Gastrocnemius medialis (tissue), 4 donors: ENCODE results near the gene COMP. TPM values are rescaled to one million over a fixed set of nuclear protein-coding genes. Genes with fewer than 3 reads are reported as not detected.

Experiments
- ATAC-seq, 2 donors: fragments of 150-250 bp; one replicate each; pipeline ENCODE4 v1.9.1; 2016
- DNase-seq, 2 donors: peaks; one replicate each; pipeline ENCODE4 v3.0.0-alpha.2; 2019
- H3K27ac ChIP-seq, 4 donors: fragments of 200-600 bp; sonication (generic); 1 replicate in 1 of 4; 2 replicates in 3 of 4; pipeline ENCODE4 v1.5.1; 2016 to 2018; ENCODE audit warnings: mild to moderate bottlenecking in 2 of 4, moderate library complexity in 1 of 4
- H3K27me3 ChIP-seq, 3 donors: fragments of 200-600 bp; sonication (generic) in 2 of 3; 1 replicate in 1 of 3; 2 replicates in 2 of 3; pipeline versions ENCODE4 v1.5.1 to v1.6.0; 2016 to 2019; ENCODE audit warnings: mild to moderate bottlenecking in 1 of 3, moderate library complexity in 1 of 3
- H3K36me3 ChIP-seq, 2 donors: fragments of 200-600 bp; sonication (generic) in 1 of 2; one replicate each; pipeline ENCODE4 v1.5.1; 2017 to 2018
- H3K4me1 ChIP-seq, 2 donors: fragments of 200-600 bp; sonication (generic) in 1 of 2; one replicate each; pipeline ENCODE4 v1.5.1; 2016 to 2017; ENCODE audit warnings: mild to moderate bottlenecking in 2 of 2
- H3K4me3 ChIP-seq, 4 donors: fragments of 200-600 bp; sonication (generic) in 3 of 4; 1 replicate in 1 of 4; 2 replicates in 3 of 4; pipeline ENCODE4 v1.5.1; 2016 to 2019; ENCODE audit warnings: mild to moderate bottlenecking in 2 of 4
- H3K9me3 ChIP-seq, 3 donors: fragments of 200-600 bp; sonication (generic) in 2 of 3; 1 replicate in 1 of 3; 2 replicates in 2 of 3; pipeline ENCODE4 v1.5.1; 2016 to 2019
- CTCF ChIP-seq, 5 experiments: fragments of 450-650 bp in 3 of 5; fragments of 200-600 bp in 2 of 5; sonication (generic) in 2 of 5; IDR thresholded peaks in 4 of 5; conservative IDR thresholded peaks in 1 of 5; 1 replicate in 4 of 5; 2 replicates in 1 of 5; pipeline ENCODE4 v1.5.1; 2016 to 2019; ENCODE audit warnings: antibody characterized with exemption in 5 of 5, mild to moderate bottlenecking in 3 of 5, moderate library complexity in 3 of 5
- POLR2A ChIP-seq, 2 donors: fragments of 450-650 bp; IDR thresholded peaks; one replicate each; pipeline ENCODE4 v1.6.1; 2017; ENCODE audit warnings: antibody characterized with exemption in 2 of 2, mild to moderate bottlenecking in 2 of 2, moderate library complexity in 2 of 2
- in situ Hi-C, 4 donors: fragments of 200-750 bp; cut with MboI; loops; one replicate each; pipeline versions ENCODE4 v1.15.0 to v1.8.0; 2017; ENCODE audit warnings: low sequenced_read_pairs in 4 of 4
- intact Hi-C: fragments of 100-400 bp; cut with DNase I; formaldehyde crosslinking; loops from one replicate; pipeline ENCODE4 v1.15.1; 2023; ENCODE audit warnings: low total_unique reads
- total RNA-seq, 4 donors: library from RNA; depleted of rRNA; stranded (reverse); fragments of >200 nt; gene quantifications; one replicate each; pipeline versions ENCODE4 v1.1.0 to v1.2.3, GENCODE V29; 2016

COMP gene
- total RNA-seq, 4 donors from 2014 or later = 0.24 to 77.8 (median 1.3) TPM; not detected in 1

- peak overlapping the region; percentile 26 to 64 (median 56) for H3K27ac ChIP-seq
- peaks cover 13% of the 10 kb centered on the region in 2 donors for H3K4me1 ChIP-seq
- no peak for TF ChIP-seq POLR2A (IDR thresholded peaks at IDR 0.05)
- no peak for TF ChIP-seq CTCF (IDR thresholded peaks at IDR 0.05 in 4 of 5, conservative IDR thresholded peaks at IDR 0.05 in 1 of 5)
- peak; percentile 77 to 83 for DNase-seq
- H3K4me3 ChIP-seq = peak overlapping the region in 1 of 4 donors; percentile 8
- H3K36me3 ChIP-seq = no peaks in the 10 kb centered on the region
- H3K9me3 ChIP-seq = no peaks in the 10 kb centered on the region
- ATAC-seq = peak; percentile 95 to 98
- in situ Hi-C loops = no loop called here
- peaks cover 0 to 2% (median 0%) of the 10 kb centered on the region in 3 donors for H3K27me3 ChIP-seq
- intact Hi-C loops = no loop called here
Measured at GRCh38 chr19:18809149-18809868, 18.2 kb upstream of the COMP start.

- Histone ChIP-seq H3K4me1 (peaks cover 13% of the 10 kb centered on the region in 2 donors), H3K9me3 (no peaks in the 10 kb centered on the region), H3K27me3 (peaks cover 0 to 4% (median 0%) of the 10 kb centered on the region in 3 donors), H3K27ac (peak overlapping the region in 1 of 4 donors; percentile 56), H3K36me3 (no peaks in the 10 kb centered on the region), H3K4me3 (no peak overlapping the region)
- ATAC-seq (no peak), DNase-seq (no peak)
- intact Hi-C loops (no loop called here), in situ Hi-C loops (no loop called here)
- TF ChIP-seq POLR2A (IDR thresholded peaks at IDR 0.05) (no peak), CTCF (IDR thresholded peaks at IDR 0.05 in 4 of 5, conservative IDR thresholded peaks at IDR 0.05 in 1 of 5) (no peak)
Measured at GRCh38 chr19:18807861-18808331, 16.8 kb upstream of the COMP start.

- TF ChIP-seq POLR2A (IDR thresholded peaks at IDR 0.05) (no peak), CTCF (IDR thresholded peaks at IDR 0.05 in 4 of 5, conservative IDR thresholded peaks at IDR 0.05 in 1 of 5) (no peak)
- in situ Hi-C loops (no loop called here), intact Hi-C loops (no loop called here)
- no peak for DNase-seq
- Histone ChIP-seq H3K27ac (no peak overlapping the region), H3K36me3 (no peaks in the 10 kb centered on the region), H3K9me3 (no peaks in the 10 kb centered on the region), H3K27me3 (peaks cover 0 to 6% (median 0%) of the 10 kb centered on the region in 3 donors), H3K4me3 (no peak overlapping the region), H3K4me1 (peaks cover 10 to 11% of the 10 kb centered on the region in 2 donors)
- no peak for ATAC-seq
Measured at GRCh38 chr19:18804643-18805042, 13.5 kb upstream of the COMP start.

- TF ChIP-seq CTCF (IDR thresholded peaks at IDR 0.05 in 4 of 5, conservative IDR thresholded peaks at IDR 0.05 in 1 of 5) (no peak), POLR2A (IDR thresholded peaks at IDR 0.05) (no peak)
- DNase-seq (no peak), ATAC-seq (no peak)
- H3K27ac ChIP-seq = no peak overlapping the region
- H3K27me3 ChIP-seq = peaks cover 0 to 6% (median 0%) of the 10 kb centered on the region in 3 donors
- H3K4me1 ChIP-seq = peaks cover 5 to 6% of the 10 kb centered on the region in 2 donors
- no peak overlapping the region for H3K4me3 ChIP-seq
- intact Hi-C loops (no loop called here), in situ Hi-C loops (no loop called here)
- H3K36me3 ChIP-seq = no peaks in the 10 kb centered on the region
- no peaks in the 10 kb centered on the region for H3K9me3 ChIP-seq
Measured at GRCh38 chr19:18804139-18804601, 13.1 kb upstream of the COMP start.
